Left lung (tissue), 10 donors: ENCODE results near the gene INTS1. TPM values are rescaled to one million over a fixed set of nuclear protein-coding genes. Genes with fewer than 3 reads are reported as not detected.

Source experiments
- ATAC-seq: fragments of 200-7000 bp; cut with Tn5 transposase; one replicate; pipeline ENCODE4 v1.9.1; 2020; ENCODE audit warnings: moderate library complexity
- DNase-seq, 4 donors: peaks; one replicate each; pipeline ENCODE4 v3.0.0-alpha.2; 2013 to 2020
- H3K27ac ChIP-seq, 2 donors: fragments of 200-600 bp; sonication (generic) in 1 of 2; one replicate each; pipeline versions ENCODE4 v1.5.0 to v1.8.0; 2020 to 2021
- H3K27me3 ChIP-seq, 2 donors: fragments of 200-600 bp; sonication (generic) in 1 of 2; one replicate each; pipeline versions ENCODE4 v1.5.0 to v1.8.0; 2020 to 2021
- H3K36me3 ChIP-seq, 2 donors: fragments of 200-600 bp; sonication (generic) in 1 of 2; one replicate each; pipeline versions ENCODE4 v1.5.0 to v1.8.0; 2020 to 2021
- H3K4me1 ChIP-seq, 2 donors: fragments of 200-600 bp; one replicate each; pipeline ENCODE4 v1.8.0; 2021
- H3K4me3 ChIP-seq, 2 donors: fragments of 200-600 bp; sonication (generic) in 1 of 2; one replicate each; pipeline versions ENCODE4 v1.5.0 to v1.8.0; 2020 to 2021; ENCODE audit warnings: mild to moderate bottlenecking in 1 of 2
- H3K9me3 ChIP-seq, 2 donors: fragments of 200-600 bp; sonication (generic) in 1 of 2; one replicate each; pipeline versions ENCODE4 v1.5.0 to v1.8.0; 2020 to 2021
- CTCF ChIP-seq, 2 donors: fragments of 200-600 bp; sonication (generic) in 1 of 2; IDR thresholded peaks; one replicate each; pipeline versions ENCODE4 v1.5.0 to v1.8.0; 2021; ENCODE audit warnings: antibody characterized with exemption in 2 of 2
- intact Hi-C, 2 donors: fragments of 100-400 bp; cut with DNase I; formaldehyde crosslinking; loops; one replicate each; pipeline versions ENCODE4 v1.11.2 to v1.14.2; 2022
- polyA plus RNA-seq, 6 donors: library from polyadenylated mRNA; unstranded; fragments of 120-200 nt; gene quantifications; one replicate each; pipeline ENCODE4 v1.2.1, GENCODE V29; 2013; ENCODE audit not compliant: insufficient read length in 6 of 6
- total RNA-seq, 2 donors: library from RNA; stranded (reverse); fragmentation: NEBNext Ultra II Directional; extraction: Animal tissue kit (Norgen Biotek cat#: 25700); gene quantifications; one replicate each; pipeline ENCODE4 v1.2.1, GENCODE V29; 2021
- donor health status: DM: no; HTN: yes; CAD: no.
- donor health status: DM: no; HTN: no; CAD: no.

The INTS1 gene
- total and polyA plus RNA-seq, 8 donors: 51.3 to 80.9 (median 61.6) TPM

GRCh38 chr7:1475991-1476390 lies 28.2 kb downstream of the INTS1 start:
- no peak overlapping the region for H3K27ac ChIP-seq
- DNase-seq (no peak), ATAC-seq (no peak)
- no peak overlapping the region for H3K4me3 ChIP-seq
- H3K27me3 ChIP-seq: no peaks in the 10 kb centered on the region
- H3K9me3 ChIP-seq: no peaks in the 10 kb centered on the region
- intact Hi-C loops: loop anchor here in 1 of 2 donors (10.0 kb wide), 1 partner anchor 251 kb away; no protein-coding TSS in a partner anchor
- peaks cover 0 to 98% of the 10 kb centered on the region in 2 donors for H3K36me3 ChIP-seq
- H3K4me1 ChIP-seq: peaks cover 0 to 8% of the 10 kb centered on the region in 2 donors
- no peak for TF ChIP-seq CTCF (IDR thresholded peaks at IDR 0.05)

- Histone ChIP-seq H3K9me3 (no peaks in the 10 kb centered on the region), H3K27me3 (no peaks in the 10 kb centered on the region), H3K4me3 (no peak overlapping the region), H3K27ac (no peak overlapping the region), H3K36me3 (peaks cover 0 to 98% of the 10 kb centered on the region in 2 donors), H3K4me1 (peaks cover 0 to 8% of the 10 kb centered on the region in 2 donors)
- ATAC-seq (no peak), DNase-seq (no peak)
- TF ChIP-seq CTCF (IDR thresholded peaks at IDR 0.05): no peak
- intact Hi-C loops: loop anchor here in 1 of 2 donors (10.0 kb wide), 1 partner anchor 251 kb away; no protein-coding TSS in a partner anchor
Measured at GRCh38 chr7:1475393-1475792, 28.8 kb downstream of the INTS1 start.

- no peak for TF ChIP-seq CTCF (IDR thresholded peaks at IDR 0.05)
- H3K27me3 ChIP-seq: no peaks in the 10 kb centered on the region
- intact Hi-C loops: loop anchor here in 1 of 2 donors (10.0 kb wide), 1 partner anchor 250 kb away; no protein-coding TSS in a partner anchor
- peaks cover 0 to 8% of the 10 kb centered on the region in 2 donors for H3K4me1 ChIP-seq
- no peak for ATAC-seq
- no peak overlapping the region for H3K27ac ChIP-seq
- H3K4me3 ChIP-seq: no peak overlapping the region
- peak in 1 of 4 donors; percentile 45 for DNase-seq
- no peaks in the 10 kb centered on the region for H3K9me3 ChIP-seq
- H3K36me3 ChIP-seq: peaks cover 0 to 98% of the 10 kb centered on the region in 2 donors
Measured at GRCh38 chr7:1474736-1475135, 29.5 kb downstream of the INTS1 start.

GRCh38 chr7:1473864-1474512 lies 30.2 kb downstream of the INTS1 start:
- peak; percentile 89 to 95 for TF ChIP-seq CTCF (IDR thresholded peaks at IDR 0.05)
- H3K27me3 ChIP-seq: no peaks in the 10 kb centered on the region
- no peak overlapping the region for H3K27ac ChIP-seq
- peak; percentile 86 for ATAC-seq
- peaks cover 0 to 8% of the 10 kb centered on the region in 2 donors for H3K4me1 ChIP-seq
- H3K4me3 ChIP-seq: no peak overlapping the region
- peak; percentile 67 to 96 (median 86) for DNase-seq
- H3K36me3 ChIP-seq: peaks cover 0 to 98% of the 10 kb centered on the region in 2 donors
- H3K9me3 ChIP-seq: no peaks in the 10 kb centered on the region
- intact Hi-C loops: loop anchor here in 1 of 2 donors (10.0 kb wide), 1 partner anchor 249 kb away; no protein-coding TSS in a partner anchor

- H3K36me3 ChIP-seq: peaks cover 0 to 76% of the 10 kb centered on the region in 2 donors
- intact Hi-C loops: loop anchor here in 1 of 2 donors (10.0 kb wide), 1 partner anchor 246 kb away; no protein-coding TSS in a partner anchor
- no peak for TF ChIP-seq CTCF (IDR thresholded peaks at IDR 0.05)
Measured at GRCh38 chr7:1470901-1471300, 33.3 kb downstream of the INTS1 start.

More at GRCh38 chr7:1470901-1471300, 33.3 kb downstream of the INTS1 start:
- DNase-seq (no peak), ATAC-seq (no peak)
- no peak overlapping the region for H3K27ac ChIP-seq
- peaks cover 10 to 23% of the 10 kb centered on the region in 2 donors for H3K4me1 ChIP-seq
- no peaks in the 10 kb centered on the region for H3K27me3 ChIP-seq
- no peak overlapping the region for H3K4me3 ChIP-seq
- H3K9me3 ChIP-seq: no peaks in the 10 kb centered on the region
